SK-N-SH (cell line): ENCODE results near the gene ZGRF1. TPM values are rescaled to one million over a fixed set of nuclear protein-coding genes. Genes with fewer than 3 reads are reported as not detected.
A peak's percentile ranks its signal among the peaks of the same experiment; 100 is the strongest.

ENCODE experiments used
- CTCF ChIA-PET: fragments of 300-600, 350-600 bp; formaldehyde crosslinking; extraction: SDS; loops from one replicate; lab custom pipeline; 2021; lab: Yijun Ruan, JAX
- POLR2A ChIA-PET: fragments of 350-600 bp; sonication (Branson Sonifier 250); formaldehyde crosslinking; extraction: SDS; loops from one replicate; lab custom pipeline; 2020; ENCODE audit warnings: antibody characterized with exemption, inconsistent platforms; lab: Yijun Ruan, JAX
- DNase-seq: peaks from one replicate; pipeline ENCODE4 v3.0.0; 2012
- H2AFZ ChIP-seq: fragments of 200-600 bp; sonication (generic); 2 replicates; pipeline ENCODE4 v1.8.1; 2016; ENCODE audit warnings: antibody characterized with exemption, mild to moderate bottlenecking, low read depth
- H3F3A ChIP-seq: fragments of 200-600 bp; sonication (generic); replicated peaks from 2 replicates; pipeline ENCODE3; 2016; ENCODE audit warnings: antibody characterized with exemption, mild to moderate bottlenecking; ENCODE audit not compliant: insufficient read depth
- H3K27ac ChIP-seq, 2 experiments: fragments of 200-500 bp in 1 of 2; fragments of 200-600 bp in 1 of 2; sonication (Bioruptor generic) in 1 of 2; sonication (generic), shearing (Covaris generic) in 1 of 2; 2 replicates each; pipeline versions ENCODE4 v1.5.1 to v1.6.1; 2014 to 2016; ENCODE audit warnings: low read depth in 2 of 2, inconsistent platforms in 1 of 2, low read length in 1 of 2, mild to moderate bottlenecking in 1 of 2, mixed read lengths in 1 of 2
- H3K27me3 ChIP-seq: fragments of 200-600 bp; sonication (generic), shearing (Covaris generic); 2 replicates; pipeline ENCODE4 v1.6.1; 2016; ENCODE audit warnings: mixed run types; ENCODE audit not compliant: insufficient read depth
- H3K36me3 ChIP-seq, 2 experiments: fragments of 200-500 bp in 1 of 2; fragments of 200-600 bp in 1 of 2; sonication (Bioruptor generic) in 1 of 2; sonication (generic) in 1 of 2; replicated peaks in 1 of 2; 2 replicates each; pipeline versions ENCODE3 to v1.5.1; 2014 to 2016; ENCODE audit warnings: low read length in 1 of 2, mild to moderate bottlenecking in 1 of 2; ENCODE audit not compliant: insufficient read depth in 2 of 2, control insufficient read depth in 1 of 2
- H3K4me1 ChIP-seq, 2 experiments: fragments of 200-500 bp in 1 of 2; fragments of 200-600 bp in 1 of 2; sonication (Bioruptor generic) in 1 of 2; sonication (generic), shearing (Covaris generic) in 1 of 2; 2 replicates each; pipeline versions ENCODE4 v1.5.1 to v1.6.1; 2014 to 2016; ENCODE audit warnings: low read depth in 1 of 2, low read length in 1 of 2, mixed run types in 1 of 2; ENCODE audit not compliant: insufficient read depth in 2 of 2, control insufficient read depth in 1 of 2
- H3K4me2 ChIP-seq: fragments of 200-600 bp; sonication (generic), shearing (Covaris generic); 2 replicates; pipeline ENCODE4 v1.6.1; 2017; ENCODE audit warnings: mixed run types
- H3K4me3 ChIP-seq, 2 experiments: fragments of 200-500 bp in 1 of 2; fragments of 200-600 bp in 1 of 2; sonication (Bioruptor generic) in 1 of 2; sonication (generic), shearing (Covaris generic) in 1 of 2; 2 replicates each; pipeline versions ENCODE4 v1.5.1 to v1.8.1; 2014 to 2016; ENCODE audit warnings: low read depth in 2 of 2, inconsistent platforms in 1 of 2, low read length in 1 of 2, mild to moderate bottlenecking in 1 of 2, mixed read lengths in 1 of 2, moderate library complexity in 1 of 2
- H3K79me2 ChIP-seq: fragments of 200-600 bp; sonication (generic); 2 replicates; pipeline ENCODE4 v1.8.1; 2017; ENCODE audit warnings: mild to moderate bottlenecking; ENCODE audit not compliant: insufficient read depth
- H3K9ac ChIP-seq: fragments of 200-600 bp; sonication (generic); 2 replicates; pipeline ENCODE4 v1.6.1; 2017; ENCODE audit warnings: mixed run types
- H3K9me2 ChIP-seq: fragments of 200-600 bp; sonication (generic); 2 replicates; pipeline ENCODE4 v1.6.1; 2017; ENCODE audit warnings: mixed run types
- H3K9me3 ChIP-seq: fragments of 200-600 bp; sonication (generic); 2 replicates; pipeline ENCODE4 v1.6.1; 2017; ENCODE audit warnings: mixed run types, mild to moderate bottlenecking, moderate library complexity
- H4K20me1 ChIP-seq: fragments of 200-600 bp; sonication (generic); 2 replicates; pipeline ENCODE4 v1.6.1; 2017; ENCODE audit warnings: mild to moderate bottlenecking, mixed run types; ENCODE audit not compliant: insufficient read depth
- CHD2 ChIP-seq: fragments of 150-350 bp; IDR thresholded peaks from 2 replicates; pipeline ENCODE4 v1.6.1; 2018; ENCODE audit warnings: low read length; ENCODE audit not compliant: partially characterized antibody
- ELF1 ChIP-seq: IDR thresholded peaks from 2 replicates; pipeline ENCODE4 v1.4.0; 2012
- EP300 ChIP-seq, 2 experiments: IDR thresholded peaks; 2 replicates each; pipeline versions ENCODE4 v1.4.0 to v1.6.1; 2012; ENCODE audit warnings: borderline replicate concordance in 1 of 2, low read depth in 1 of 2, low read length in 1 of 2
- EZH2phosphoT487 ChIP-seq: fragments of 200-600 bp; sonication (generic); IDR thresholded peaks from 2 replicates; pipeline ENCODE4 v1.6.1; 2017; ENCODE audit warnings: low read depth, mixed run types, mild to moderate bottlenecking, antibody characterized with exemption, moderate library complexity, borderline replicate concordance
- FOSL2 ChIP-seq: IDR thresholded peaks from 2 replicates; pipeline ENCODE4 v1.4.0; 2012; ENCODE audit warnings: low read depth, mild to moderate bottlenecking, moderate library complexity, borderline replicate concordance
- GABPA ChIP-seq: IDR thresholded peaks from 2 replicates; pipeline ENCODE4 v1.4.0; 2012; ENCODE audit warnings: low read depth, mild to moderate bottlenecking
- GATA2 ChIP-seq: sonication (generic); formaldehyde crosslinking; IDR thresholded peaks from 2 replicates; pipeline ENCODE4 v1.5.0; 2020; ENCODE audit warnings: mild to moderate bottlenecking, missing genetic modification reagents
- JUND ChIP-seq: IDR thresholded peaks from 2 replicates; pipeline ENCODE4 v1.4.0; 2012
- MXI1 ChIP-seq: IDR thresholded peaks from 2 replicates; pipeline ENCODE4 v1.6.1; 2012; ENCODE audit warnings: mild to moderate bottlenecking, low read depth, low read length, improper control_type of control experiment
- RAD21 ChIP-seq: IDR thresholded peaks from 2 replicates; pipeline ENCODE4 v1.6.1; 2012; ENCODE audit warnings: mild to moderate bottlenecking, low read length
- RFX5 ChIP-seq: IDR thresholded peaks from 2 replicates; pipeline ENCODE4 v1.6.1; 2012; ENCODE audit warnings: mild to moderate bottlenecking, improper control_type of control experiment, low read length
- RXRA ChIP-seq: IDR thresholded peaks from 2 replicates; pipeline ENCODE4 v1.4.0; 2012; ENCODE audit warnings: low read depth, mild to moderate bottlenecking, borderline replicate concordance
- SIN3A ChIP-seq: IDR thresholded peaks from 2 replicates; pipeline ENCODE4 v1.6.1; 2012; ENCODE audit warnings: low read depth, mild to moderate bottlenecking, low read length, moderate library complexity, borderline replicate concordance
- SMC3 ChIP-seq: IDR thresholded peaks from 2 replicates; pipeline ENCODE4 v1.6.1; 2012; ENCODE audit warnings: low read depth, low read length, improper control_type of control experiment
- TCF12 ChIP-seq: IDR thresholded peaks from 2 replicates; pipeline ENCODE4 v1.4.0; 2012
- WGBS: methylation state at CpG from one replicate; pipeline ENCODE4 v1.1.6; 2017; ENCODE audit warnings: low lambda C conversion rate; 5-methylcytosine and 5-hydroxymethylcytosine counted together
- polyA plus RNA-seq, 3 experiments: library from polyadenylated mRNA; depleted of rRNA; stranded (reverse); fragments of >200 nt; gene quantifications; 2 replicates each; pipeline ENCODE4 v1.2.3, GENCODE V29; 2012
- TF ChIP-seq, protein P1 (sequence below): IDR thresholded peaks from 2 replicates; pipeline ENCODE4 v1.4.0; 2012; ENCODE audit warnings: low read depth
- TF ChIP-seq, protein P2 (sequence below): IDR thresholded peaks from 2 replicates; pipeline ENCODE4 v1.6.1; 2012; ENCODE audit warnings: mild to moderate bottlenecking, low read depth, low read length, moderate library complexity
- TF ChIP-seq, protein P3 (sequence below): fragments of 200-600 bp; sonication (generic); IDR thresholded peaks from 2 replicates; pipeline ENCODE4 v1.6.1; 2017; ENCODE audit warnings: antibody characterized with exemption, mild to moderate bottlenecking, moderate library complexity
- TF ChIP-seq, protein P4 (sequence below): fragments of 150-350 bp; IDR thresholded peaks from 2 replicates; pipeline ENCODE4 v1.6.1; 2017; ENCODE audit warnings: antibody characterized with exemption, low read length, low read depth, borderline replicate concordance

ZGRF1 gene
- polyA plus RNA-seq, 1 of the 3 experiments (the other 2 are of a cell fraction): 2.4 TPM

DNA sequence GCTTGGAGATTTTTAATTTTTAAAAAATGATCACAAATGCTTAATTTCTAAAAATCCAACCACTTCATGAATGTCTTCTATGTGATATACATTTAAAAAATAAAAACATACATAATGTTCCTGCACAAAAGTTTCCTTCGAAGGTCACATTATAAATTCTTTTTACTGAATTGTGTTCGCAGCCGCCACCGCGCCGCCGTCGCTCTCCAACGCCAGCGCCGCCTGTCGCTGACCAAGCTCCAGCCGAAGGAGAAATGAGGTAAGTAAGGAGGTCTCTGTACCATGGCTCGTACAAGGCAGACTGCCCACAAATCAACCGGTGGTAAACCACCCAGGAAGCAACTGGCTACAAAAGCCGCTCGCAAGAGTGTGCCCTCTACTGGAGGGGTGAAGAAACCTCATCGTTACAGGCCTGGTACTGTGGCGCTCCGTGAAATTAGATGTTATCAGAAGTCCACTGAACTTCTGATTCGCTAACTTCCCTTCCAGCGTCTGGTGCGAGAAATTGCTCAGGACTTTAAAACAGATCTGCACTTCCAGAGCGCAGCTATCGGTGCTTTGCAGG is 71.9 kb downstream of the ZGRF1 start:
- ChIA-PET CTCF (interaction anchor here (1.4 to 1.7 kb wide), 2 partner anchors 40 to 201 kb away, joined by 3 to 4 read pairs; no protein-coding TSS in a partner anchor), POLR2A (no interaction called here)
- Histone ChIP-seq H3K9ac (no peak overlapping the region), H3K27ac (peak overlapping the region in 1 of 2 experiments; percentile 84; a peak in 2 of 4 replicates), H3K4me2 (no peak overlapping the region), H3K4me3 (no peak overlapping the region), H3K9me2 (no peaks in the 10 kb centered on the region), H3K36me3 (peaks cover 2 to 3% of the 10 kb centered on the region in 2 experiments), H4K20me1 (no peaks in the 10 kb centered on the region), H3K4me1 (peaks cover 0 to 8% of the 10 kb centered on the region in 2 experiments; a peak in 2 of 4 replicates), H3K9me3 (no peaks in the 10 kb centered on the region), H3F3A (no peaks in the 10 kb centered on the region), H3K27me3 (no peaks in the 10 kb centered on the region), H2AFZ (no peak overlapping the region), H3K79me2 (no peaks in the 10 kb centered on the region)
- TF ChIP-seq FOSL2 (no peak), TCF12 (no peak), EP300 (IDR thresholded peaks at IDR 0.05; ENCODE audit: borderline replicate concordance in 1 of 2, low read depth in 1 of 2, low read length in 1 of 2) (no peak), RFX5 (no peak), MXI1 (no peak), RXRA (no peak), ELF1 (no peak), GATA2 (no peak), SMC3 (no peak), GABPA (no peak), SIN3A (no peak), RAD21 (no peak), JUND (no peak), CHD2 (no peak), EZH2phosphoT487 (no peak)
- TF ChIP-seq, protein P1, sequence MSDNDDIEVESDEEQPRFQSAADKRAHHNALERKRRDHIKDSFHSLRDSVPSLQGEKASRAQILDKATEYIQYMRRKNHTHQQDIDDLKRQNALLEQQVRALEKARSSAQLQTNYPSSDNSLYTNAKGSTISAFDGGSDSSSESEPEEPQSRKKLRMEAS: no peak
- TF ChIP-seq, protein P2, sequence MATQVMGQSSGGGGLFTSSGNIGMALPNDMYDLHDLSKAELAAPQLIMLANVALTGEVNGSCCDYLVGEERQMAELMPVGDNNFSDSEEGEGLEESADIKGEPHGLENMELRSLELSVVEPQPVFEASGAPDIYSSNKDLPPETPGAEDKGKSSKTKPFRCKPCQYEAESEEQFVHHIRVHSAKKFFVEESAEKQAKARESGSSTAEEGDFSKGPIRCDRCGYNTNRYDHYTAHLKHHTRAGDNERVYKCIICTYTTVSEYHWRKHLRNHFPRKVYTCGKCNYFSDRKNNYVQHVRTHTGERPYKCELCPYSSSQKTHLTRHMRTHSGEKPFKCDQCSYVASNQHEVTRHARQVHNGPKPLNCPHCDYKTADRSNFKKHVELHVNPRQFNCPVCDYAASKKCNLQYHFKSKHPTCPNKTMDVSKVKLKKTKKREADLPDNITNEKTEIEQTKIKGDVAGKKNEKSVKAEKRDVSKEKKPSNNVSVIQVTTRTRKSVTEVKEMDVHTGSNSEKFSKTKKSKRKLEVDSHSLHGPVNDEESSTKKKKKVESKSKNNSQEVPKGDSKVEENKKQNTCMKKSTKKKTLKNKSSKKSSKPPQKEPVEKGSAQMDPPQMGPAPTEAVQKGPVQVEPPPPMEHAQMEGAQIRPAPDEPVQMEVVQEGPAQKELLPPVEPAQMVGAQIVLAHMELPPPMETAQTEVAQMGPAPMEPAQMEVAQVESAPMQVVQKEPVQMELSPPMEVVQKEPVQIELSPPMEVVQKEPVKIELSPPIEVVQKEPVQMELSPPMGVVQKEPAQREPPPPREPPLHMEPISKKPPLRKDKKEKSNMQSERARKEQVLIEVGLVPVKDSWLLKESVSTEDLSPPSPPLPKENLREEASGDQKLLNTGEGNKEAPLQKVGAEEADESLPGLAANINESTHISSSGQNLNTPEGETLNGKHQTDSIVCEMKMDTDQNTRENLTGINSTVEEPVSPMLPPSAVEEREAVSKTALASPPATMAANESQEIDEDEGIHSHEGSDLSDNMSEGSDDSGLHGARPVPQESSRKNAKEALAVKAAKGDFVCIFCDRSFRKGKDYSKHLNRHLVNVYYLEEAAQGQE: no peak
- TF ChIP-seq, protein P3, sequence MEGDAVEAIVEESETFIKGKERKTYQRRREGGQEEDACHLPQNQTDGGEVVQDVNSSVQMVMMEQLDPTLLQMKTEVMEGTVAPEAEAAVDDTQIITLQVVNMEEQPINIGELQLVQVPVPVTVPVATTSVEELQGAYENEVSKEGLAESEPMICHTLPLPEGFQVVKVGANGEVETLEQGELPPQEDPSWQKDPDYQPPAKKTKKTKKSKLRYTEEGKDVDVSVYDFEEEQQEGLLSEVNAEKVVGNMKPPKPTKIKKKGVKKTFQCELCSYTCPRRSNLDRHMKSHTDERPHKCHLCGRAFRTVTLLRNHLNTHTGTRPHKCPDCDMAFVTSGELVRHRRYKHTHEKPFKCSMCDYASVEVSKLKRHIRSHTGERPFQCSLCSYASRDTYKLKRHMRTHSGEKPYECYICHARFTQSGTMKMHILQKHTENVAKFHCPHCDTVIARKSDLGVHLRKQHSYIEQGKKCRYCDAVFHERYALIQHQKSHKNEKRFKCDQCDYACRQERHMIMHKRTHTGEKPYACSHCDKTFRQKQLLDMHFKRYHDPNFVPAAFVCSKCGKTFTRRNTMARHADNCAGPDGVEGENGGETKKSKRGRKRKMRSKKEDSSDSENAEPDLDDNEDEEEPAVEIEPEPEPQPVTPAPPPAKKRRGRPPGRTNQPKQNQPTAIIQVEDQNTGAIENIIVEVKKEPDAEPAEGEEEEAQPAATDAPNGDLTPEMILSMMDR: no peak; the same call in 1 of the 2 replicates
- TF ChIP-seq, protein P4, sequence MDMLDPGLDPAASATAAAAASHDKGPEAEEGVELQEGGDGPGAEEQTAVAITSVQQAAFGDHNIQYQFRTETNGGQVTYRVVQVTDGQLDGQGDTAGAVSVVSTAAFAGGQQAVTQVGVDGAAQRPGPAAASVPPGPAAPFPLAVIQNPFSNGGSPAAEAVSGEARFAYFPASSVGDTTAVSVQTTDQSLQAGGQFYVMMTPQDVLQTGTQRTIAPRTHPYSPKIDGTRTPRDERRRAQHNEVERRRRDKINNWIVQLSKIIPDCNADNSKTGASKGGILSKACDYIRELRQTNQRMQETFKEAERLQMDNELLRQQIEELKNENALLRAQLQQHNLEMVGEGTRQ: no peak
- 96% methylated on average over 24 of the region's 25 CpGs for WGBS
- DNase-seq: no peak
